ENCODE data around the gene PGBD1. TPM values are rescaled to one million over a fixed set of nuclear protein-coding genes. Genes with fewer than 3 reads are reported as not detected.
A peak's percentile ranks its signal among the peaks of the same experiment; 100 is the strongest.

The PGBD1 gene
- total RNA-seq, 4 donors from 2014 or later = 5.8 to 8.7 (median 7.1) TPM

DNA sequence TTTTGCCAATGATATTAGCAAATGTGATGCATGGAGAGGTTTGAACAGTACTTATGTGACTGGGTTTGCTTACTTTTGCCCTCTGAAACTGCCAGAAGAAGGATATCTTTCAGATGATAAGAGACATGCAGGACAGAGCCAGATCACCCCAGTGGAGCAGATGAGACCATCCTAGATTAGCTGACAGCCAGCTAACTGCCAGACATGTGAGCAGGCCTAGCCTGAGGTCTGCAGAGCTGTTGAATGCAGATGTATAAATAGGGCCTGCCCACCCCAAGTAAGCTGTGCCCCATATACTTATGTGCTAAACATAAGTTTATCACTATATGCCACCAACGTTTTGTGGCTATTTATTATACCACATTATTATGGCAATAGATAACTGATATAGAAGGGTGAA is 48.7 kb downstream of the PGBD1 start:
- Histone ChIP-seq H3K9me3 (peaks cover 3 to 34% (median 29%) of the 10 kb centered on the region in 4 donors), H3K27ac (replicated peaks in 1 of 4) (no peak overlapping the region), H3K4me1 (peaks cover 0 to 16% (median 11%) of the 10 kb centered on the region in 4 donors), H3K36me3 (peaks cover 32 to 42% (median 38%) of the 10 kb centered on the region in 4 donors), H3K4me3 (no peak overlapping the region), H3K27me3 (no peaks in the 10 kb centered on the region)
- 83% methylated on average over 1 of the region's 1 CpG for WGBS
- intact Hi-C loops (cut with DNase I) = loop anchor here (5.0 kb wide), 1 partner anchor 48 kb away; the partner anchor contains the start of gene PGBD1
- no peak for DNase-seq (ENCODE audit: extremely low spot score)
- TF ChIP-seq POLR2A (IDR thresholded peaks at IDR 0.05; ENCODE audit: low read depth) (no peak), EP300 (IDR thresholded peaks at IDR 0.05) (no peak), POLR2AphosphoS5 (IDR thresholded peaks at IDR 0.05) (no peak)
- TF ChIP-seq, protein P1, sequence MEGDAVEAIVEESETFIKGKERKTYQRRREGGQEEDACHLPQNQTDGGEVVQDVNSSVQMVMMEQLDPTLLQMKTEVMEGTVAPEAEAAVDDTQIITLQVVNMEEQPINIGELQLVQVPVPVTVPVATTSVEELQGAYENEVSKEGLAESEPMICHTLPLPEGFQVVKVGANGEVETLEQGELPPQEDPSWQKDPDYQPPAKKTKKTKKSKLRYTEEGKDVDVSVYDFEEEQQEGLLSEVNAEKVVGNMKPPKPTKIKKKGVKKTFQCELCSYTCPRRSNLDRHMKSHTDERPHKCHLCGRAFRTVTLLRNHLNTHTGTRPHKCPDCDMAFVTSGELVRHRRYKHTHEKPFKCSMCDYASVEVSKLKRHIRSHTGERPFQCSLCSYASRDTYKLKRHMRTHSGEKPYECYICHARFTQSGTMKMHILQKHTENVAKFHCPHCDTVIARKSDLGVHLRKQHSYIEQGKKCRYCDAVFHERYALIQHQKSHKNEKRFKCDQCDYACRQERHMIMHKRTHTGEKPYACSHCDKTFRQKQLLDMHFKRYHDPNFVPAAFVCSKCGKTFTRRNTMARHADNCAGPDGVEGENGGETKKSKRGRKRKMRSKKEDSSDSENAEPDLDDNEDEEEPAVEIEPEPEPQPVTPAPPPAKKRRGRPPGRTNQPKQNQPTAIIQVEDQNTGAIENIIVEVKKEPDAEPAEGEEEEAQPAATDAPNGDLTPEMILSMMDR (IDR thresholded peaks at IDR 0.05) = no peak

DNA sequence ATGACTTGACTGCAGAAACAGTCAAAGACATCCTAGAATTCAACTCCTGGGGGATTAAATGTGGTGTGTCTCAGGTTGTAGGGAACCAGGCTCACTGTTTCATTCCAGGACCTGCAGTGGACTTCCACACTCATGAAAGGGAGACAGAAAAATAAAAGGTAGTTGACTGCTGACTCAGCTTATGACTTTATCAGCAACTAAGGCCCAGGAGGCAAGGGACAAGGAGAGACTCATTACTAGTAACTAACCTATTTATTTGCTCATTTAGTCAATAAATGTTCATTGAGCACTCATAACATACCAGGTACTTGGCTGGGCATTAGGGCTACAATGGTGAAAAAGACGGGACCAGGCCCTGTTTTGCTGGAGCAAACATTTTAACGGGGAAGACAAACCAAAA is 51.7 kb downstream of the PGBD1 start:
- intact Hi-C loops (cut with DNase I) = loop anchor here (5.0 kb wide), 1 partner anchor 51 kb away; the partner anchor contains the start of gene PGBD1
- Histone ChIP-seq H3K27me3 (no peaks in the 10 kb centered on the region), H3K27ac (replicated peaks in 1 of 4) (peak overlapping the region in 2 of 4 donors; percentile 3 to 96), H3K4me3 (no peak overlapping the region), H3K9me3 (peaks cover 0 to 9% (median 2%) of the 10 kb centered on the region in 4 donors), H3K4me1 (peaks cover 11 to 34% (median 26%) of the 10 kb centered on the region in 4 donors), H3K36me3 (peaks cover 8 to 12% (median 10%) of the 10 kb centered on the region in 4 donors)
- TF ChIP-seq POLR2AphosphoS5 (IDR thresholded peaks at IDR 0.05) = no peak
- TF ChIP-seq EP300 (IDR thresholded peaks at IDR 0.05) = no peak
- TF ChIP-seq, protein P1 (IDR thresholded peaks at IDR 0.05) = no peak
- TF ChIP-seq POLR2A (IDR thresholded peaks at IDR 0.05; ENCODE audit: low read depth) = no peak
- no peak for DNase-seq (ENCODE audit: extremely low spot score)
- 93% methylated on average over 2 of the region's 2 CpGs for WGBS

DNA sequence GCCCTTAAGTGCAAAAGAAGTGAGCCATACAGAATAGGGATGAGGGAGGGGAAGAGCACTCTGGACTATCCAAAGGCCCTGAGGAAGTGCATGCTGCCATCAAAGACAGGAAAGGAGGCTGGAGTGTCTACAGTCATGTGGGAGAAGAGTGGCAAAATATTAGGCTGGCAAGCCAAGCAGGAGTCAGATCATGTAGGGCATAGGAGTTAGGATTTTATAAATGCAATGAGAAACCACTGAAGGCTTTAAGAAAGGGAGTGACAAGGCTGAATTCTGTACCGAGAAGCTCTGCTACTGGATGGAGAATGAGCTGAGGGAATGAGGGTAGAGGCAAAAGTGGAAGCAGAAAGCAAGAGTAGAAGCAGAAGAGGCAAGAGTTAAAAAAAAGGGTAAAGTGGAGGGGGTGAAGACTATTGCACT is 52.2 kb downstream of the PGBD1 start:
- H3K27ac ChIP-seq (replicated peaks in 1 of 4) = peak overlapping the region in 3 of 4 donors; percentile 3 to 96 (median 96)
- TF ChIP-seq, protein P1 (IDR thresholded peaks at IDR 0.05) = no peak
- TF ChIP-seq POLR2A (IDR thresholded peaks at IDR 0.05; ENCODE audit: low read depth) (no peak), POLR2AphosphoS5 (IDR thresholded peaks at IDR 0.05) (no peak), EP300 (IDR thresholded peaks at IDR 0.05) (no peak)
- H3K36me3 ChIP-seq = peaks cover 4 to 10% (median 8%) of the 10 kb centered on the region in 4 donors
- intact Hi-C loops (cut with DNase I) = loop anchor here (5.0 kb wide), 1 partner anchor 51 kb away; the partner anchor contains the start of gene PGBD1
- no peak for DNase-seq (ENCODE audit: extremely low spot score)
- H3K27me3 ChIP-seq = no peaks in the 10 kb centered on the region
- H3K4me3 ChIP-seq = no peak overlapping the region
- peaks cover 11 to 35% (median 26%) of the 10 kb centered on the region in 4 donors for H3K4me1 ChIP-seq
- peaks cover 0 to 6% (median 0%) of the 10 kb centered on the region in 4 donors for H3K9me3 ChIP-seq
- WGBS = 93% methylated on average over 1 of the region's 1 CpG

DNA sequence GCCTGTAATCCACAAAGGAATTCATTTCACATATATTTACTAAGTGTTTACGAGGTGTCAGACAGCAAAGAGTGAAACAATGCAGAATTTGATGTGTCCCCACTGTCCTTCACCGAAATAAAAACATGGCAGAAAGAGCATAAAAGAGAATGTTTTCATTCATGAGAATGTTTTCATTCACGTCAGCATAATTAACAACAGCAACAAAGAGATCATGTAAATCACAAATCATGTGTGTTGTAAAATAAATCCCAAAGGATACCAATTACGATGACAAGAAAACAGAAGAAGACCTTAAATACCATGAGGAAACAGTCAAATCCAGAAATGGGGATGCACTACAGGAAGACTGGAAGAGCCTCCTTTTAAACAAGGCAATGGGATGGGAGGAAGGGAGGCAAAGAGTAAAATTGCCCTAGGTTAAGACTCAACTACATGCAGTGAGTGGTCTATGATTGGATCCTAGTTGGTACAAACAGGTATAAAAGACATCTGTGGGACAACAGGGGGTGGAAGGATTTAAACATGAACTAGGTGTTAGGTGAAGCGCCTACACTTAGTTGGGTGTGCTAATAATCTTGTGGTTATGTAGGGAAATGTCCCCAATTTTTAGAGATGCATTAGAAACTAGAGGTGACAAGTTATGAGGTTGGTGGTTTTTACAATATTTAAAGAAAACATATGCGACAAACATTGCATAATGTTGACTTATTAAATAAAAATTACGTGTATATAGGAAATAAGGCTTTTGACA is 53.1 kb downstream of the PGBD1 start:
- TF ChIP-seq, protein P1 (IDR thresholded peaks at IDR 0.05) = no peak
- TF ChIP-seq POLR2A (IDR thresholded peaks at IDR 0.05; ENCODE audit: low read depth) = no peak
- TF ChIP-seq POLR2AphosphoS5 (IDR thresholded peaks at IDR 0.05) = no peak
- TF ChIP-seq EP300 (IDR thresholded peaks at IDR 0.05) = no peak
- Histone ChIP-seq H3K27me3 (no peaks in the 10 kb centered on the region), H3K9me3 (no peaks in the 10 kb centered on the region), H3K27ac (replicated peaks in 1 of 4) (peak overlapping the region; percentile 86 to 97 (median 96)), H3K4me3 (peak overlapping the region; percentile 70 to 72 (median 72)), H3K36me3 (peaks cover under 1 to 2% (median under 1%) of the 10 kb centered on the region in 4 donors), H3K4me1 (peaks cover 11 to 35% (median 26%) of the 10 kb centered on the region in 4 donors)
- DNase-seq (ENCODE audit: extremely low spot score) = no peak
- WGBS = 84% methylated on average over 7 of the region's 7 CpGs
- intact Hi-C loops (cut with DNase I) = loop anchor here (5.0 kb wide), 1 partner anchor 52 kb away; the partner anchor contains the start of gene PGBD1
